NCI-H2227 treated with DMSO at 0.1 percent for 48 hours (cell line): ENCODE measurements around the gene SRR.
"Not testable (repeated sequence)": the region's sequence is repeated elsewhere in the genome, so short reads cannot be mapped to it uniquely, and the experiment has no call there.

ENCODE experiments used
- DNase-seq: peaks from one replicate; lab custom pipeline; 2025; lab: John Stamatoyannopoulos, UW

The SRR gene

GRCh38 chr17:2303204-2304188 lies at the start of gene SRR, which contains the start of gene SMG6:
TSS of gene SRR (plus strand) at chr17:2303950. CDS start at chr17:2315561, 11,611 bp downstream.
TSS of gene SMG6 (minus strand) at chr17:2303785. CDS start at chr17:2303720, 65 bp downstream.
- DNase-seq, result peak; percentile 79

- DNase-seq, result not testable (repeated sequence)
These were observed 44.9 kb upstream of the SRR start for GRCh38 chr17:2258830-2259229.

- DNase-seq, result no peak
These were observed 43.8 kb upstream of the SRR start for GRCh38 chr17:2259769-2260536.

GRCh38 chr17:2262135-2262587 lies 41.6 kb upstream of the SRR start:
- no peak for DNase-seq

- DNase-seq, result no peak
These were observed 40.3 kb upstream of the SRR start for GRCh38 chr17:2263183-2264066.

GRCh38 chr17:2264067-2264860 lies 39.5 kb upstream of the SRR start:
- DNase-seq, result peak; percentile 31

- DNase-seq, result not testable (repeated sequence)
These were observed 38.6 kb upstream of the SRR start for GRCh38 chr17:2265166-2265565.

GRCh38 chr17:2266045-2266864 lies 37.5 kb upstream of the SRR start:
- DNase-seq, result no peak

GRCh38 chr17:2266865-2267228 lies 36.9 kb upstream of the SRR start:
- DNase-seq, result no peak

GRCh38 chr17:2267354-2267753 lies 36.4 kb upstream of the SRR start:
- no peak for DNase-seq

GRCh38 chr17:2271985-2272702 lies 31.6 kb upstream of the SRR start:
- DNase-seq, result no peak

- no peak for DNase-seq
These were observed 29.3 kb upstream of the SRR start for GRCh38 chr17:2274414-2274813.

- no peak for DNase-seq
These were observed 28.0 kb upstream of the SRR start for GRCh38 chr17:2275722-2276121.

GRCh38 chr17:2277429-2278170 lies 26.1 kb upstream of the SRR start:
- DNase-seq, result no peak

- no peak for DNase-seq
These were observed 24.0 kb upstream of the SRR start for GRCh38 chr17:2279707-2280106.

GRCh38 chr17:2282297-2282873 lies 21.4 kb upstream of the SRR start:
- peak; percentile 70 for DNase-seq

- DNase-seq, result no peak
These were observed 20.4 kb upstream of the SRR start for GRCh38 chr17:2283302-2283701.

- no peak for DNase-seq
These were observed 13.8 kb upstream of the SRR start for GRCh38 chr17:2289878-2290478.
